ENCODE results near the gene PIGA.
"Not testable (repeated sequence)": the region's sequence is repeated elsewhere in the genome, so short reads cannot be mapped to it uniquely, and the experiment has no call there.

PIGA gene

DNA sequence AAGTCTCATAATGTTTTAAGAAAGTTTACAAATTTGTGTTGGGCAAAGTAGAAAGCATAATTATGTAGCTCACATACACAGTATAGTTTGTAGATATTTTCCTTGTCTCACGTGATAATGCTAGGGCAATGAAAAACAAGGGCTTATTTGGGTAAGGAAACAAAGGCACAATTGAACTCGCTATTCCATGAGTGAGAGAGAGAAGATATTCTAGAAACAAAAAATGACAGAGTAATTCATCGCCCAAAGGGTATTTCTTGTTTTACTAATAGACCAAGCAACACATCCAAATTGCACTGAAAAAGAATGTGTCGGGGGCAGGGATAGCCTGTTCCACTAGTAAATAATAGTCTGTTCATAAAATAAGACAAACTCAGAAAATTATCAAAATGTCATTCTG lies 16.2 kb downstream of the PIGA start:
- no peak for DNase-seq (ENCODE audit: low read depth)

DNA sequence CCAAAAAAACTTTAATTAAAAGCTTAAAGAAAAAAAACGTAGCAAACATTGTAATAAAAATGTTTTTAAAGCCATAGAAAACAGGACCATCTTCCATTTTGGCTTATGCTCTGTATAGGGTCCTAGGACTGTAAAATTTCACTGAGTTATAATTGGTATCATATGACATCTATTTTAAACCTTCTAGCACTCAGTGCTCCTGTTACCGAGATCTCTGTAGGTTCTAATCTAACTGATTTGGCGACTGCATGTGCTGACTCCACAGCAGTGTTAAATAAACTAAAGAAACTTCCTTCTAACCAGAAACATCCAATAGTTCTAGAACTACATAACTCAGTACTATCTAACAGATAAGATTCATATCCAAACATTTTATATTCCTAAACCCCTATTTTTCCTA lies 19.8 kb downstream of the PIGA start, which contains the start of gene ASB11:
Gene ASB11 (minus strand): TSS at position 132 of the 400 bp plus-strand sequence. CDS start 35 bp downstream, at position 97.
- no peak for DNase-seq (ENCODE audit: low read depth)

DNA sequence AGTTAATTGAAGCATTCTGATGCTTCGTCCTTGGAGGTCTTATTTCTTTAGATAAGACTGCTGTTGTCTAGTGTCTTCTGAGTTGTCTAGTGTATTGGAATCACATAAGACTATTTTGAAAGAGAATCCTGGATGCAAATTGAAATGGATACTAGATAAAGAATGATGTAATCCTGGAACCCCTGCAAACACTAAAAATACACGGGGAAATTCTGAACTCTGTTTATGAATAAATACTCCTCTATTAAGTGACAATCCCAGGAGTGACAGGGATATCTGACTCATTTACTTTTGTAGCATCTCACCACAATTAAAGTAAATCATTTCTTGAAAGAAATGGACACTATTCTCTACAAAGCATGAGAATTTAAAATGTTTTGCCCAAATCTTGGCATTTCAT lies 20.9 kb downstream of the PIGA start:
- no peak for DNase-seq (ENCODE audit: low read depth)

DNA sequence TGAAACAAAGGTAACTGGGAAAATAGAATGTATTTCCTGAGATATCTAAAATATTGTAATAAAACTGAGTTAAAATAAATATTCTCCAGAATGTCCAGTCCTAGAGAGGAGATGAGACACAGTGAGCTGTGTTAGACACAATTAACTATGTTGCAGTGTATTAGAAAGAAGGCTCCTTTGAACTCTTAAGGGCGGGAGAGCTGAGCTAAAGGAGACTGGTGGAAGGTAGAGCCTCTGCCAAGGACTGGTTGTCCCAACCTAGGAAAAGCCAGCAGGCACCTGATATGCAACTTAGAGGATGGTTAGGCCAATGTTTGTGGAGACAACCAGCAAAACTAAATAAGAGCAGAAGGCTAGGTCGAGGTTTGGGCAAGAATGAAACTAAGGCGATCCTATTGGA lies 24.2 kb downstream of the PIGA start:
- no peak for DNase-seq (ENCODE audit: low read depth)

DNA sequence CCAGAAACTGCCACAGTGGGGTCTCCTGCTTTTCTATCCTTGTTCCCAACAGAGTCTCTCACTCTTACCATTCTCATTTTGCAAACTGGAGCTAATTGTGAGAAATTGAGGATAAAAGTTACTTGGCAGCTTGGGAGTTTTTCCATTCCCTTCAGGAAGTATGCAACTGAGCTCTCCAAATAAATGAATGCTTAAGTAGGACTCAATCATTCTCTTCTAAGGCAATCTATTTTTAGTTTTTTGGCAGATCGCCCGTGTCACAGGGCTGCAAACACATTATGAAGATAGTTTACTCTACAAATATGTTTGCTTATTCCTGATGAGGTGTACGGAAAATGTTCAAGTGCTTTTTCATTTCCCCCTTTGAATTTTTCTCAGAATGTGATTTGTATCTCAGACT lies 25.2 kb downstream of the PIGA start:
- DNase-seq (ENCODE audit: low read depth), result no peak

DNA sequence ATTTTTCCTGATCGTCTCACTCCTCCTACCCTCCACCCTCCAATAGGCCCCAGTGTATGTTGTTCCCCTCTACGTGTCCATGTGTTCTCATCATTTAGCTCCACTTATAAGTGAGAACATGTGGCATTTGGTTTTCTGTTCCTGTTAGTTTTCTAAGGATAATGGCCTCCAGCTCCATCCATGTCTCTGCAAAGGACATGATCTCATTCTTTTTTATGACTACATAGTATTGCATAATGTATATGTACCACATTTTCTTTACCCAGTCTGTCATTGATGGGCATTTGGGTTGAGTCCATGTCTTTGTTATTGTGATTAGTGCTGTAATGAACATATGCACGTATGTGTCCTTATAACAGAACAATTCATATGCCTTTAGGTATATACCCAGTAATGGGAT lies 29.4 kb downstream of the PIGA start:
- DNase-seq (ENCODE audit: low read depth), result not testable (repeated sequence)

DNA sequence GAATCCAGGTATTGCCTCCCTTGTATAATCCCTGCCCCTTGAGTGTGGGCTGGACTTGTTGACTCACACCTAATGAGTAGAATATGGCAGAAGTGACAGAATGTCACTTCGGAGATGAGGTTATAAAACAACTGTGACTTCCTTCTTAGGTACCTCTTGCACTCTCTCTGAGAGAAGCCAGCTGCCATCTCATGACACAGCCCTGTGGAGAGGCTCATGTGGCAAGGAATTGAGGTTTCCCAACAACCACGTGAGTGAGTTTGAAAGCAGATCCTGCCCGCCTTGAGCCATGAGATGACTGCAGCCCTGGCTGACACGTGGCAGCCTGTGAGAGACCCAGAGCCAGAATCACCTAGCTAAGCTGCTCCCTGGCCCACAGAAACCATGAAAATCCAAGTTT lies 33.4 kb downstream of the PIGA start:
- no peak for DNase-seq (ENCODE audit: low read depth)

DNA sequence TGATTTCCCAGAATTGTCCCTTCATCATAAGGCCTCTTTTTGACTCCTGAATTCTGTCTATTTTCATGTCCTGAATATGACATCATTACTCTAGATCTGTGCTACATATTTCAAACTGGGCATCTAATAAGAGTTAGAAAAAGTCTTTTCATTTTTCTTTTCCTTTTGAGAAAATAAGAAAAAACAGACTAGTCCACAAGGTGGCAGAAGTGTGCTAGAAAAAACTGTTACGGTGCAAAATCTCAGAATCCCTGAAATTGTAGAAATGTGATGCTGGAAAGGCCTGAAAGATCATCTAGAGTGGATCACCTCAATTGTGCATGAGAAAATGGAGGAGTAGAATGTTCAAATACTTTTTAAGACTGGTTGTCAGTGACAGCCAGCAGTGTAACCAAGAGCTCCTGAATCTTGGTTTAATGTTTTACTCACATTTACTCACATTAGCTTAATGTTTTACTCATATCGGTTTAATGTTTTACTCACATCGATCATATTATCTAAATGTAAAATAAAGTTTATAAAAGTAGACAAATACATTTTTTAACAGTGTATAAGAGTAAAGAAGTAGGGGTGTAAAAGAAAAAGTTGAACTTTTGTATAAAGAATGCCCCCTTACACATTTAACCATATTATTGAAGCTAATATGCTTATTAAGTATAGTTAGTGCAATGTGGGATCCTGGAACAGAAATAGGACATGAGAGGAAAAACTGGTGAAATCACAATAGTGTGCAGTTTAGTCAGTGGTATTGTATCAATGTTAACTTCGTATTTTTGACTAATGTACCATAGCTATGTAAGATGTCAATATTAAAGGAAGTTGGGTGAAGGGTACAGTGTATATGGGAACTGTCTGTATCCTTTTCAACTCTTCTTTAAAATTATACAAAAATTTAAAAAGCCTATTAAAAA lies 35.1 kb downstream of the PIGA start:
- DNase-seq (ENCODE audit: low read depth), result no peak

DNA sequence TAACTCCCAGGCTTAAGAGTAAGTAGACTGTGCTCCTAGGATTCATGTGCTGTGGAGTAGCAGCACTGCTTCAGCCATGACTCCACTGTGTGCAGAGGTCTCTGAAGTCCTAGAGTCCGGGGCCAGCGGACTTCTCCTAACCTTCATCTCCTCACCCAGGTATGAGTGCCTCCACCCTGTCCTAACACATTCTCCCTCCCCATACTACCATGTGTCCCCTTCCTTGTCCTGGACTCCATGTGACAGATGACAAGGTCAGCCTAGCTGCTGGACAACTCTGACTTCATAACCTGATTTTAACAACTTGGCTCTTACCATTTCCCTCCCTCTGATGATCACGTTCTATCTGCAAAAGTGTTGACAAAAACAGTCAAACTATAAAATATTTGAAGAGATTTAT lies 36.5 kb downstream of the PIGA start:
- no peak for DNase-seq (ENCODE audit: low read depth)

DNA sequence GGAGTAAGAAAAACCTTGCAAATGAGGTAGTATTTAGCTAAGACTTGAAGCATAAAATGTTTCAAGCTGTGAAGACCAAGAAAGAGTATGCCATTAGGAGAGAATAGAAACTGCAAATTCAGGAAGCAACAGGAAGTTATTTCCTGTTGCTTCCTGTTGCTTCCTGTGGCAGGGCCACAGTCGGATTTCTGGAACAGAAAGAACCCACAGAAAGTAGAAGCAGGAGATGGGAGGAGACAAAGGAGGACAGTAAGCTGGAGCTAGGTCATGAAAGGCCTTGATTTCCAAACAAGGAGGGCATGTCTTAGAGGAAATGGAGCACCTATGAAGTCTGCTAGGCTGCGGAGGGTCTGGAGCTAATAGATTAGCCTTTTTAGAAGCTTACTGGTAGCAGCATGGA lies 37.1 kb downstream of the PIGA start:
- DNase-seq (ENCODE audit: low read depth), result no peak

DNA sequence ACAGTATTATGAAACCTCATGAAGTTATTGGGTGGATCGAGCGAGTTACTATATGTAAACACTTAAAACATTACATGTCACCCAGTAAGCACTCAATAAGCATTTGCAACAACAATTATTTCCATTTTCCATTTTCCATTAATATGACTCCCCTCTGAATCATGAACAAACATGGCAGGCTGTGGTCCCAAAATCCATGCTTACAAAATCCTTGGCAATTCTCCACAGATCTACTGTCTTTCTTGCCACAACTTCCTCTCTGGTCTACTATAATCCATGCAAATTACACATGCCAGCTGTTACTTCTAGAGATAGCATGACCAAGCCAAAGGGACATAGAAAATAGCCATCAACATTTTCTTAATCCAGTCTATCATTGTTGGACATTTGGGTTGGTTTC lies 41.9 kb downstream of the PIGA start:
- no peak for DNase-seq (ENCODE audit: low read depth)

DNA sequence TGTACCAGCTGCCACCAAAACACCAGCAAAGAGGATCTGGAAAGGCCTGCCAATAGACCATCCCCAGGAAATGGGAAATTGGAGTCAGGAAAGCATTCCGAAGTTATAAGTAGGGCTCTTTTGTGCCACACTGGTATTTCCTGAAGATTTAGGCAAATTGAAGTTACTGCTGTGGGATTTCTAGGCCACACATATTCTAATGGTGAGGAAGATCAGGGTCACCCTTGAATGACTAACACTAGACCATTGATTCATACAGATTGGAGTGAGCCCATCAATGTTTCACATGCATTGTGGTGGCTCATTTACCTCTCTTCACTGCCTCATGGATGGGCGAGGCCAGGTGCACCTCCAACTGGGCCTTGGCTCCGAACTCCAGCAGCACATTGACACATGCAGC lies 42.5 kb downstream of the PIGA start:
- no peak for DNase-seq (ENCODE audit: low read depth)

DNA sequence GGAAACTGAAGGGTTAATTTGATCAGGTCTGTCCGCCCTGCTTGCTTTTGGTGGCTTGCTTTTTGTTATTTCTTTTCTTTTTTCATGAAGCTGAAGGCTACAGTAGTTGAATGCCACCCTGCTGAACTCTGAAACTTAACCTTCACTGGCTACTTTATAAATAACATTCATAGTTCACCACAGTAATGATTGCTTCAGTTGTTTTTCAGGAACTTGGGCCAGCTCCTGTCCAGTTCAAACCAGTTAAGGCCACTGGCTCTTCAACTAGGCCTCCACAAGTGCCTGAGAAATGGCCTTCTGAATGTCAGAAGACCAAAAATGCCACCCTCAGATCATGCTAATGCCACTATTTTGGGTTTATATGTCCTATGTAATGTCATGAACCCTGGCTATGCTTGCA lies 57.7 kb downstream of the PIGA start:
- DNase-seq (ENCODE audit: low read depth), result no peak

DNA sequence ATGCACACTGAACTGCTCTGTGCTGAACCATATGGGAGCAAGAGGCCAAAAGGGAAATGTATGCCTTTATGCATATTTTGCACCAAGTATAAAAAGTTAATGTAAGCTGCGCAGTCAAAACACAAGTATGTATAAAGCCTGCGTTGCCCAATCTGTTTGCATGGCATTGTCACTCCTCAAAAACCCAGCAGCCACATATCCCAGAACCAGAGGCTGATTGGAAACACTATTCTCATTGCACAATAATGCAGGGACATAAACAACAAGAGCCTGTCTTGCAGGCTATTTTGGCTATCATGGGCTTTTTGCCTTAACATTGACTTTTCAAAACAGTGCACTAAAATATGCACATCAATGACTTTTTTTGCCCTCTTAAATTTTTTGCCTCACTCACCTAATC lies 60.4 kb downstream of the PIGA start:
- DNase-seq (ENCODE audit: low read depth), result no peak

DNA sequence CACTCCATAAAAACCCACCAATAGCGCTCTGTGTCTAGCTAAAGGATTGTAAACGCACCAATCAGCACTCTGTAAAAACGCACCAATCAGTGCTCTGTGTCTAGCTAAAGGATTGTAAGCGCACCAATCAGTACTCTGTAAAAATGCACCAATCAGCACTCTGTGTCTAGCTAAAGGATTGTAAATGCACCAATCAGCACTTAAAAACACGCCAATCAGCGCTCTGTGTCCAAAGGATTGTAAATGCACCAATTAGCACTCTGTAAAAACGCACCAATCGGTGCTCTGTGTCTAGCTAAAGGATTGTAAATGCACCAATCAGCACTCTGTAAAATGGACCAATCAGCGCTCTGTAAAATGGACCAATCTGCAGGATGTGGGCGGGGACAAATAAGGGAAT lies 62.0 kb downstream of the PIGA start:
- not testable (repeated sequence) for DNase-seq (ENCODE audit: low read depth)

DNA sequence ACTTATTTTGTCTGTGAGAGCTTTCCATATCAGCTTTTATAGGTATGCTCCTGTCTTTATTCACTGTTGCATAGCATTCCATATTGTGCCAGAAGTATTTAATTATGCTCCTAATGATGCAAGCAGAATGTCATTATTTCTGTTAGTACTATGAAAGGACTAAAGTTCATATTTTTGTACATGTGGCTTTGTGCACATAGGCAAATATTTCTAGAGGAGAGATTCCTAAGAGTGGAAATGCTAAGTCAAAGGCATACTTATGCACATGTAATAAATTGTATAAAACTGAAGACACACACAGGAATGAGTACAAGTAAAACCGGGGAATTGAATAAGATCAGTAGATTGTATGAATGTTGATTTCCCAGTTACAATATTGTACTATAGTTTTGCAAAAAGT lies 63.6 kb downstream of the PIGA start:
- no peak for DNase-seq (ENCODE audit: low read depth)

DNA sequence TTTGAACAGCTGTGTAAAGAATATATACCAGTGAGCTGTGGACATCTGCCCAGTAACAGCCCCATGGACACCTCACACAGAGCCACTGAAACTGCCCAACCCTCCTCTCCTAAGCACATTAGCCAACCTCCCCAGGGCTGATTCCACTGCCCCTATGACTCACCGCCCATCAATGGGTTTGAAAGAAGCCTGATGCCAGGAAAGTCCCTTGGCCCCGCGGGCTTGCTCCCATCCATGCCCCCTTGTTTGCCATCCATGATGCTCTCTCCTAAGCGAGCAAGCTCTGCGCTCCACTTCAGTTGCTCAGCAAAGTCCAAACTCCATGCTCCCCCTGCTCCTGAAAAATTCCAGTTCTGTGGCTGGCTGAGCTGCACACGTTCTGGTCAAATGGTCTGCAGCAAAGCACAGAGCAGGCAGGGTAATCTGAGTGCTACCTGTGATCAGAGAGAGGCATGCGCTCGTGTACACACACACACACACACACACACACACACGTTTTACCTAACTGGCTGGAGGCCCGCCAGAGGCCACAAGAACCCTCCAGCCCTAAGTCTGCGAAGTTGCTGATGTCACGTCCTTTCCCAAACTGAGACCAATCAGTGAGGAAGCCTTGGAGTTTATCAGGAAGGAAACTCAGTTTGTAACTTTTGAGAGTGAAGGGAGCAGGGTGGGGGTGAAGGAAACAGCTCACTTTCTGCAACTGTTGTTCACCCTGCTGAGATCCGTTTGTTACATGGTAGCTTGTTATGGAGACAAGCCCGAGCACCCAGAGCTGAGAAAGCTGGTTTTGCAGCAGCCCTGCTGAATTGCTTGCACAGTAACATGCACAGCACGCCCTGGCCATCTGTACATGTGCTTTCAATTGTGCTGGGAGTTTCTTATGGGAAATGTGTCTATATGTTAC lies 65.5 kb downstream of the PIGA start, which contains the start of gene ASB9:
Gene ASB9 (minus strand): TSS at position 466 of the 904 bp plus-strand sequence. CDS start 209 bp downstream, at position 257.
- DNase-seq (ENCODE audit: low read depth), result no peak
